Activated CD4-positive, alpha-beta T cell treated with anti-CD3 and anti-CD28 coated beads for 4 hours (primary cell): Measurements from ENCODE around the gene CMIP.

Experiments used
- DNase-seq, 2 donors: peaks; one replicate each; pipeline ENCODE4 v3.0.0-alpha.2; 2020

CMIP gene

GRCh38 chr16:81497690-81498089 lies 53.1 kb downstream of the CMIP start:
- DNase-seq: no peak

- no peak for DNase-seq
Measured at GRCh38 chr16:81498351-81498750, 53.7 kb downstream of the CMIP start.

DNA sequence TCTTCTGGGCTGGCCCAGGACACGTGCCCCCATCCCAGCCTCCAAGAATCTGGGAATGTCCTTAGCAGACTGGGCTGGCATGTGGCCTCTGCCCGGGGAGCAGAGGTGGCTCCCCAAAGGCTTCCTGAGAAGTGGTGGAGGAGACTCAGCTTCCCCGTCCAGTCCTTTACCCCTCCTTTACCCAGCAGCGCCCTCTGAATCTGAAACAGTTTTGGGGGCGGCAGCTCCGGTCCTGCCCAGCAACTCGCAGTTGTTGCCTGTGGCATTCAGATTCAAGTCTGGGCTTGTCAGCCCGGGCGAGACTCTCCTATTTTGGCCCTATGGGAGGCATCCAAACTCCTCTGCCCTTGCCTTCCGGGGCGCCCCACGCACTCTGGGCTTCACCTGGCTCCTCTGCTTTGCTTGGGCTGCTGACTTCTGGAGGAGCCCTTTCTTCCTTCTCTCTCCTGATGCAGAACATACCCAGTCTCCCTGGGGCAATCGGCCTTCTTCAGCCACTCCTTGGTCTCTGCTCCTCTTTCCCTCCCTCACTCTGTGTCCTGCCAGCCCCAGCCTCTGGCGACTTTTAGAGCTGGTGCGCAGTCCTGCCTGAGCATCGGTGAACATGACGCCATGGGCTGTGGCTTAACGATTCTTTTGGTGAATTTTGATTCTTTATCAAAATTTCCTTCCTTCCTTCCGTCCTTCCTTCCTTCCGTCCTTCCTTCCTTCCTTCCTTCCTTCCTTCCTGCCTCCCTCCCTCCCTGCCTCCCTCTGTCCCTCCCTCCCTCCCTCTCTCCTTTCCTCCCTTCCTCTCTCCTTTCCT lies 55.2 kb downstream of the CMIP start:
- DNase-seq: no peak

GRCh38 chr16:81500833-81501521 lies 56.4 kb downstream of the CMIP start:
- DNase-seq: no peak

DNA sequence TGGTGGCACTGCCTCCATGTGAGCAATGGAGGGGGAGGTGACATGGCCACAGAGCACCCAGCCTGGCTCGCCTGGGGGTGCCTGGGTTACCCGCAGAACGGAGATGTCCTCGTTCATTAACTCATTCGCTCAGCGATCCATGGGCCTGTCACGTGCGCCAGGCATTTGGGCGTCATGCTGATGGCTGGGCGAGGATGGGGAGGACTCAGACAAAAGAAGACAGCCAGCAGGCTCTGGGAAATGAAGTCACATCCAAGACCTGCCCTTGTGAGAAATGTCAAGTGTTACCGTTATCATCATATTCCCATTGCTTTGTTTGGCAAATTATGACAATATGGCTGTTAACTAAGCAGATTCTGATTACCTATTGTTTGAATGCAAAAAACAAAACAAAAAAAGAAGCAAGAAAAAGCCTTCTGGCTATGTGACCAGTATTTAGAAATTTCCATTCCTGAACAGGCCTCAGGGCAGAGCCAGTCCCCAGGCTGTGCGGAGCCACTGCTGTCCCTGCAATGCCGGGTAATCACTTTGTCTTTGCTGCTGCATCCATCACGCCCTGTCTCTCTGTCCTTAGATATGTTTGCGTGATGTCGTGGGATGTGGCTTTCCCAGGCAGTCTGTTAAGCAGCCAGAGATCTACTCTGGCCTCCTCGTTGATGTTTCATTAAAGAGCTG lies 57.9 kb downstream of the CMIP start:
- no peak for DNase-seq

GRCh38 chr16:81505011-81505661 lies 60.5 kb downstream of the CMIP start:
- no peak for DNase-seq

- DNase-seq: no peak
Measured at GRCh38 chr16:81509404-81509803, 64.8 kb downstream of the CMIP start.

- no peak for DNase-seq
Measured at GRCh38 chr16:81510016-81510415, 65.4 kb downstream of the CMIP start.

- DNase-seq: no peak
Measured at GRCh38 chr16:81511371-81511770, 66.8 kb downstream of the CMIP start.

DNA sequence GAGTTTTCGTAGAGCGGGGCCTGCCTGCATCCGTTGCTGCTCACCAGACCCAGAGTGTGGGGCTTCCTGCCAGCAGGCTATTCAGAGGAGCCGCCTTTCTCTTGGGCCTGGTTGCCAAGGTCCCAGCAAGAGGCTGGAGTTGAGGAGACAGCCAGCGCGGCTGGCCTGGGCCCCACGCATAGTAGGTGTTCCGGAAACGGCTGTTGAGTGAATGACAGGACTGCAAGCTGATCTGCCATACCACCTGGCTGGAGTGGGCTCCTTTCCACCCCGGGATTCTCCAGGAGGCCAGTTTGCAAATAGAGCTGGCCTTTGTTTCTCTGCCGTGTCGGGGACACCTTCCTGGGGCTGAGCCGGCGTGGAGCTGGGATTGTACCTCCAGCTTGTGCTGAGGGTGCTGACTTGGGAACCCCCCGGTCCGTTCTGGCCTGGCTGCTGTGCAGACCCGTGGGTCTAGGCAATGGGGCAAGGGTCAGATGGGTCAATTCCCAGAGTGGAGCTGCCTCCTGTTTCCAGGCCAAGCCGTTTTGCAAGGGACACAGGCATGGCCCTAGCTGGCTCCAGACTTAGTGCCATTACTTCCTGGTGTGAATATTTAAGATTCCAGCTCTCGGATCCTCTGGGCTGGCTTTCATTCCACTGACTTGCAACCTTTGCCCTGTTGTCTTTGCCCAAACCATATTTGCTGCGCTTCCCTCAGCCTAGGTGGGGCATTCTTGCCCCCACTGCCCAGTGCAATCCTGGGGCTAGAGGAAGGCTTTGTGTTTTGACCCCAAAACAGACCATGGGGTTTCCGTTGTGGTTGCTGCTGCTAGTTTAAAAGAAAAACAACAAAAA lies 68.8 kb downstream of the CMIP start:
- no peak for DNase-seq

- no peak for DNase-seq
Measured at GRCh38 chr16:81514041-81514559, 69.5 kb downstream of the CMIP start.

- DNase-seq: no peak
Measured at GRCh38 chr16:81514568-81515258, 70.1 kb downstream of the CMIP start.

DNA sequence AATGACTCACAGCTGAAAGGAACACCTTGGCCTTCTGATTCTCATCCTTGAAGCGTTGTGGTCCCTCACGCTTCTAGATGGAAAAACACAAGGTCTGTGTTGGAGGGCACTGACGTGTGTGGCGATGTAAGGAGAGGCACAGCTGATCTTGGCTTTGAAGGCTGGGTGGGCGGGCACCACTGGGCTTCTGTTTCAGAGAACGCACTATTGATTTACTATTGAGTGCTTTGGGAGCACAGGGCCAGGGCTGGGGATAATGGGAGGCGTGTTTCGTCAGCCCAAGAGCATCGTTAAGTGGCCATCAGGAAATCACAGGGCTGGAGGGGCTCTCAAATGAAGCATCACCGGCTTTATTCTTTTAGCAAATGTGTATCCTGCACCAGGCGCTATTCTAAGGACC lies 70.7 kb downstream of the CMIP start:
- DNase-seq: no peak

DNA sequence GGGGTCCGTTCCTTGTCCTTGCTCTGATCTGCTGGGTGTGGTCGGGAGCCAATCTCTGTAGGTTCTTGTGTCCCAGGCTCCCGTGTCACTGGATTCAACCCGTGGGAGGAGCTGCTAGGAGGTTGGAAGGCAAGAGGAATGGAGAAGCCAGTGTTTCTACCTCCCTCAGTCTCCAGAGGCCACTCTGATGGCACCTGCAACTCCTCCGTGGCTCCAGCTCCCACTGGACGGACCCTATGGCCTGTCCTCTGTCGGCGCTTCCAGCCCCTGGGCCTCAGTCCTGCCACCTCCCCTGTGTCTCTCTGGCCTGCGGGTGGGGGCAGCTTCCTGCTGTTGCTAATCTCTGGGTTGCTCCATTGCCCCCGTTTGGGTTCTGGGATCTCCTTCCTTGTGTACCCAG lies 71.1 kb downstream of the CMIP start:
- no peak for DNase-seq

DNA sequence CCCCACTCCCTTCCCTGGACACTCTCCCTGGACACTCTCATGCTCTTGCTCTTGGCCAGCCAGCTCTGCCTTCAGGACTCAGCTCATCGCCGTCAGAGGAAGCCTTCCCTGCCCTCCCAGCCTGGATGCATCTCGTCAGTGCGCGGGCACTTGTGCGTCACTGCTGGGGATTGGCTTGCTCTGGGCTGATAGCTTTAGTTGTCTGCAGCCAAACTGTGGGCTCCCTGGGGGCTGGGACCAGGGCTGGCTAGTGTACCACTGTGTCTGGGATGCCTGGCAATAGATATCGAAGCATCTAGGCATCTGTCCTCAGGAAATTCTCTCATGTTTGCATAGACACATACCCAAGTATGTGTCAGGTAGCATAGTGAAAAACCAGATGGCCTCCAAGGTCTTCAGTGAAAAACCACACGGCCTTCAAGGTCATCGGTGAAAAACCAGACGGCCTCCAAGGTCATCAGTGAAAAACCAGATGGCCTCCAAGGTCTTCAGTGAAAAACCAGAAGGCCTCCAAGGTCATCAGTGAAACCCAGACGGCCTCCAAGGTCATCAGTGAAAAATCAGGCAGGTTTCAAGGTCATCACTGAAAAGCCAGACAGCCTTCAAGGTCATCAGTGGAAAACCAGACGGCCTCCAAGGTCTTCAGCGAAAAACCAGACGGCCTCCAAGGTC lies 72.0 kb downstream of the CMIP start:
- no peak for DNase-seq

DNA sequence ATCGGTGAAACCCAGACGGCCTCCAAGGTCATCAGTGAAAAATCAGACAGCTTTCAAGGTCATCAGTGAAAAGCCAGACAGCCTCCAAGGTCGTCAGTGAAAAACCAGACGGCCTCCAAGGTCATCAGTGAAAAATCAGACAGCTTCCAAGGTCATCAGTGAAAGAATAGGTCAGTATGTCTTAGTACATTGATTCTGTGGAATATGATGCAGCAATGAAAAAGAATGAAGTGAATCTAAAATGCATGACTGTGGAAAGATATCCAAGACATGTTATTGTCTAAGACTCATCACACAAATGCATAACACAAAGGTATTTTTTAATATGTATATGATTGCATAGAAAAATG lies 72.5 kb downstream of the CMIP start:
- DNase-seq: no peak

DNA sequence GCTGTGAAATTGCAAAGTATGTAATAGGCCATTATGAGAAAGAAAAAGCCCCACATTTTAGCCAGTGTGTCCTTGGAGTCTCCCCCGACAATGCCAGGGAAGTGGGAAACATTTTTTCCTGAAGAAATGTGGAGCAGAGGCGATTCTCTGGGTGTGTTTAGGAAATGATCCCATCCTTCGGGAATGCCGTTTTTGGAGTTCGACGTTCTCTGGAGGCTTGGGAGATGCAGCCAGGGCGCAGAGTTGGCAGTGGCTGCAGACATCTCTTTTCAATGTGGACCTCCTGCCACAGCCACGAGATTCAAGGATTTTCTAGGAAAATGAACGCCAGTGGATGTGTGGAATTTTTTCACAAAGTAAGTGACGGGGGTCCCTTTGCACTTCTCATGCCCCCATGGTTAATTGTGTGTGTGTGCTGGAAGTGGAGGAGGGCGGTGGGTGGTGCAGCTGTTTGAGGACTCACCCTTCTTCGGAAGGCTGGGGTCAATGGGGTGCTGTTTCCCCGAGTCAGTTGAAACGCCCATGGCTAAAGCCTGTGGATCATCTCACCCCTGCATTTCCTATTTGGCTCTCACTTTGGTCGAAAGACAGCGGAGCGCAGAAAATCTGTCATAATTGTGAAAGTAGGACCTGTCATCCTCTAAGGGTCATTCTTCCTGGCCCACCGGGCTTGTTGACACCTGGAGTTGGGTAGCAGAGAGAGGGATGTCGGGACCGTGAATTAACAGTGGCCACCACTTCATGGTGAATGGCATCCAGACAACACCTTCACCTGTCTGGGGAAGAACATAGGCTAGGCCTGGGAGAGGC lies 73.2 kb downstream of the CMIP start:
- DNase-seq: no peak

GRCh38 chr16:81518439-81518757 lies 73.8 kb downstream of the CMIP start:
- DNase-seq: no peak

DNA sequence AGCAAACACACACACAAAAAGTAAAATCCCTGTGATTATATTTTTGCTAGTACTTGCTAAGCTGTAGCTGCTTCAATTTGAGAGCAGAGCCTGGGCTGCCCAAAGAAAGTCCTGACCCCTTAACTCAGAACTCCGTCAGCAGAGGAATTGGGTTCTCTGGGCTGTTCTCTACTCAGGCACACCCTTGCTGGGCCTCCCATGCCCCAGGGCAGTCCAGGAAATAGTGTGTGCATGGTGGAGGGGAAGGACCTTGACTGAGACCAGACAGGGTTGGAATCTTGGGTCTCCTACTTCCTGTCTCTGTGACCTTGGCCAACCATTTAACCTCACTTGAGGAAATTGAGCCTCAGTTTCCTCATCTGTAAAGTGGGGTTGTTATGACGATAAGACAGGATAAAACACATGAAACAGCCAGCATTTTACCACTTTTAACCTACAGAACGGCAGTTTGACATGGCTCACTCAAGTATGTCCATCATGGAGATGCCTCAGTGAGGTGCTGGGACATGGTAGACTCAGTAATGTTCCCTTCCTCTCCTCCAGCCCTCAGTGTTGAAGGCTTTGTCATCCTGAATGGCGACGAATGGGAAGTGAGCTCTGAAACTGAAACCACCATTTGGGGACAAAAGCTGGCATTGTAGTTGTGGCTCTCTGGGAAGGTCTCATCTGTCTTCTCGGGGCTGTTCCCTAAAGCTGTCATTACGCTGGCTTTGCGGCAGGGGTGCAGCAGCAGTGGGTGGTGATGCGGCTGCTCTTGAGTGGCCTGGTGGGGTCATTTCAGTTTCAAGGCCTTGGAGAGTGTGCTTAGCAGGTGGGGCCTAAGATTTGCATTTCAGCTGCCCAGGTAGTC lies 74.9 kb downstream of the CMIP start:
- DNase-seq: no peak

- no peak for DNase-seq
Measured at GRCh38 chr16:81520151-81520470, 75.5 kb downstream of the CMIP start.
